GM12878 (cell line): Measurements from ENCODE around the gene PLAC8L1.

ENCODE experiments used
- CEBPB ChIP-seq, 2 experiments: fragments of 150-350 bp in 1 of 2; IDR thresholded peaks; 2 replicates each; pipeline ENCODE4 v1.6.1; 2012 to 2014; ENCODE audit warnings: low read depth in 2 of 2, low read length in 2 of 2, borderline replicate concordance in 1 of 2, inconsistent platforms in 1 of 2
- CTCF ChIP-seq, 3 experiments: IDR thresholded peaks in 2 of 3; conservative IDR thresholded peaks in 1 of 3; 2 replicates each; pipeline ENCODE4 v1.5.1; 2011; ENCODE audit warnings: low read depth in 3 of 3, low read length in 3 of 3, mild to moderate bottlenecking in 3 of 3, control low read depth in 2 of 3, moderate library complexity in 2 of 3, inconsistent platforms in 1 of 3, mixed read lengths in 1 of 3; ENCODE audit not compliant: control insufficient read depth in 2 of 3, insufficient read depth in 1 of 3; ENCODE audit errors: extremely low read depth in 1 of 3
- IRF3 ChIP-seq: fragments of 450-650 bp; IDR thresholded peaks from 2 replicates; pipeline ENCODE4 v1.6.1; 2014; ENCODE audit warnings: mild to moderate bottlenecking
- IRF5 ChIP-seq: fragments of 450-650 bp; IDR thresholded peaks from 2 replicates; pipeline ENCODE4 v1.6.1; 2017; ENCODE audit warnings: borderline replicate concordance
- MEF2A ChIP-seq: IDR thresholded peaks from 2 replicates; pipeline ENCODE4 v1.6.1; 2011; ENCODE audit warnings: low read depth, mild to moderate bottlenecking, low read length, moderate library complexity; ENCODE audit not compliant: insufficient read depth
- POLR2A ChIP-seq: IDR thresholded peaks from 2 replicates; pipeline ENCODE4 v1.6.1; 2011; ENCODE audit warnings: low read depth, mild to moderate bottlenecking, low read length
- PRDM15 ChIP-seq: fragments of 450-650 bp; formaldehyde crosslinking; IDR thresholded peaks from 2 replicates; pipeline ENCODE4 v1.4.0; 2020; ENCODE audit warnings: mild to moderate bottlenecking, moderate library complexity
- RFX5 ChIP-seq: IDR thresholded peaks from 2 replicates; pipeline ENCODE4 v1.6.1; 2011; ENCODE audit warnings: low read depth, low read length, improper control_type of control experiment
- YY1 ChIP-seq: IDR thresholded peaks from 2 replicates; pipeline ENCODE4 v1.6.1; 2011; ENCODE audit warnings: low read depth, mild to moderate bottlenecking, low read length

GRCh38 chr5:146072595-146072994 is 32.8 kb downstream of the PLAC8L1 start:
- no peak for TF ChIP-seq CTCF (IDR thresholded peaks at IDR 0.05 in 2 of 3, conservative IDR thresholded peaks at IDR 0.05 in 1 of 3; ENCODE audit: control insufficient read depth in 2 of 3, extremely low read depth in 1 of 3, insufficient read depth in 1 of 3, low read depth in 3 of 3, low read length in 3 of 3)
- no peak for TF ChIP-seq CEBPB (IDR thresholded peaks at IDR 0.05; ENCODE audit: borderline replicate concordance in 1 of 2, low read depth in 2 of 2, low read length in 2 of 2)
- no peak for TF ChIP-seq MEF2A
- TF ChIP-seq IRF3 = no peak
- TF ChIP-seq POLR2A = no peak
- no peak for TF ChIP-seq IRF5
- TF ChIP-seq RFX5 = no peak
- no peak for TF ChIP-seq YY1
- no peak for TF ChIP-seq PRDM15 (CRISPR knock-in tag)
